GM23248 (cell line): ENCODE results near the gene TPRN.

ENCODE experiments used
- EZH2 ChIP-seq: fragments of 200-600 bp; sonication (generic); IDR thresholded peaks from 2 replicates; pipeline ENCODE4 v1.6.1; 2018; ENCODE audit warnings: antibody characterized with exemption, mild to moderate bottlenecking; ENCODE audit not compliant: insufficient read depth, poor library complexity, severe bottlenecking
- EZH2phosphoT487 ChIP-seq: fragments of 200-600 bp; sonication (generic); IDR thresholded peaks from 2 replicates; pipeline ENCODE4 v1.6.1; 2018; ENCODE audit warnings: antibody characterized with exemption, moderate library complexity, mild to moderate bottlenecking, low read depth; ENCODE audit not compliant: insufficient read depth

DNA sequence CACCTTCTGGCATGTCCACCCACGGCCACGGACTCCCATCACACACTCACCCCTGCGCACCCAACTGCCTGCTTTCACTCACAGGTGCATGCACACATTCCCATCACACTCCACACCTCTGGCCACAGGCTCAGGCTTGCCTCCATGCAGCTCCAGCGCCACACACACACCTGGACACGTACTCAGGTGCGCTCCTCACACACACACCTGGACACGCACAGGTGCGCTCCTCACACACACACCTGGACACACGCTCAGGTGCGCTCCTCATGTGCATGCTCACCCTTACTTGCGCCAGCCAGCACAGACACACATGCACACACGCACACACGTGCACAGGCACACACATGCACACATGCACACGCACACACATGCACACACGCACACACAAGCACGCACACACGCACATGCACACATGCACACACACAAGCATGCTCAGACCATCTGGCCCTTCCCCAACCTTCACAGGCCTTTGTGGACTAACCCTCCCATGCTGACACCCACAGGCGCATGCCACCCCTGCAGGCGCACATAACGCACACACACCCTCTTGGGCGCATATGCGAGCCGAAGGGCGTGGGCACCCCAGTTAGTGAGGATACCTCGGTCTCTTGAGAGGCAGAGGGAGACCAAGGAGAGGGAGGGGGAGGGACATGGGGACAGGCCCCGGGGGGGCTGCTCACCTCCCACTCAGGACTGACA is 53.3 kb downstream of the TPRN start:
- no peak for TF ChIP-seq EZH2phosphoT487
- TF ChIP-seq EZH2, result no peak
